ENCODE measurements around the gene SMAP1. TPM values are rescaled to one million over a fixed set of nuclear protein-coding genes. Genes with fewer than 3 reads are reported as not detected.

The SMAP1 gene
- 15.9 TPM for total RNA-seq

DNA sequence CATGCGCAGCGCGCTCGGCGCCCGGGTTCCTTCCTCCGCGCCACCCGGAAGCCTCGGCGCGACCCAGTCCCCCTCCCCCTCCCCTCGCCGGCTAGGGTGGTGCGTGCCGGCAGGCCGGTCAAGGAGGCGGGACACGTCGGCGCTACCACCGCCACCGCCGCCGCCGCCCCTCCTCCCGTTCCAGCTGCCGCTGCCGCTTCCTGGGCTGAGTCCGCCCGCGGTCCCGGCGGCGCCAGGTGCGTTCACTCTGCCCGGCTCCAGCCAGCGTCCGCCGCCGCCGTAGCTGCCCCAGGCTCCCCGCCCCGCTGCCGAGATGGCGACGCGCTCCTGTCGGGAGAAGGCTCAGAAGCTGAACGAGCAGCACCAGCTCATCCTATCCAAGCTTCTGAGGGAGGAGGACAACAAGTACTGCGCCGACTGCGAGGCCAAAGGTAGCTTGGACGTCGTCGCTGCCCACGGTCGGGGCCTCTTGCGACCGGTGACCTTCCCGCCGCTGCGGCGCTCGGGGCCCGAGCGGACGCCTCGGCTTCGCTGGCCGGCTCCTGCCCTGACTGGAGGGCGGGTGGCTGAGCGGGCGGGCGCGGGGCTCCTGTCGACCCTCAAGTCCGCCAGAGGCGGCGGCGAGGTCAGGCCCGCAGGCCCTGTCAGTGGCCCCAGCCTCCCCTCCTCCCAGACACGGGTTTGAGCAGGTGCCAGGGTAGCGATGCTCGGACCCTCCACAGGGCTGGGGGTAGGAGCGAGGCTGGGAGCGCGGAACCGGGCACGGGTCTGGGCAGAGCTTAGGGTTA lies at the start of gene SMAP1:
Gene SMAP1, plus strand, starts transcription at position 173 of the 788 bp plus-strand sequence. Its CDS starts 141 bp downstream, at position 314.
- peak; percentile 89 to 91 (median 89) for DNase-seq (ENCODE audit: low read depth in 2 of 3, low spot score in 2 of 3)

DNA sequence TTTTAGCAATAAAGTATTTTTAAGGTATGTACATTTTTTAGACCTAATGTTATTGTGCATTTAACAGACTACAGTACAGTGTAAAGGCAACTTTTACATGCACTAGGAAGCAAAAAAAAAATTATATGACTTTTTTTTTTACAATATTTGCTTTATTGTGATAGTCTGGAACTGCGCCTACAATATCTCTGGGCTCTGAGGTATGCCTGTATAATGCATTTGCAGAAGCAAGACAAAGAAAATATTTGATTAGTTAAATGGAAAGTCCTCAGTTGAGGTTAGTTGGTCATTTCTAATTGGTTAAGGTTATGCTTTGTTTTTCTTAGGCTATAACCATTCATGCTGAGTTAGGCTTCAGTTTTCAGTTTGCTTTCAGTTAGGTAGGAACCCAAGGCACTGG lies 46.9 kb upstream of the SMAP1 start:
- DNase-seq (ENCODE audit: low read depth in 2 of 3, low spot score in 2 of 3): no peak

DNA sequence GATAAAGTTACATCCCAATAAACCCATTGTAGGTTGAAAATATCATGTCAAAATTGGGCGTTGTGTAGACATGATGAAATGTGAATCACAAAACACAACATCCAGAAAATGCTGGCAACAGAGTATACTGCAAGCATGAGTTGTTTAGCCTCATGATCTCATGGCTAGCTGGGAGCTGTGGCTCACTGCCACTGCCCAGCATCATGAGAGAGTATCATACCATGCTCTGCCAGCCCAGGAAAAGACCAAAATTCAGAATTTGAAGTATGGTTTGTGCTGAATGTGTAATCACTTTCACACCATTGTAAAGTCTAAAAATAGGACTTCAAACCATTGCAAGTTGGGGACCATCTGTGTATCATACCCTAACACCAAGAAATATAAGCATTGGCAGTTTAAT lies 45.2 kb upstream of the SMAP1 start:
- DNase-seq (ENCODE audit: low read depth in 2 of 3, low spot score in 2 of 3): no peak

DNA sequence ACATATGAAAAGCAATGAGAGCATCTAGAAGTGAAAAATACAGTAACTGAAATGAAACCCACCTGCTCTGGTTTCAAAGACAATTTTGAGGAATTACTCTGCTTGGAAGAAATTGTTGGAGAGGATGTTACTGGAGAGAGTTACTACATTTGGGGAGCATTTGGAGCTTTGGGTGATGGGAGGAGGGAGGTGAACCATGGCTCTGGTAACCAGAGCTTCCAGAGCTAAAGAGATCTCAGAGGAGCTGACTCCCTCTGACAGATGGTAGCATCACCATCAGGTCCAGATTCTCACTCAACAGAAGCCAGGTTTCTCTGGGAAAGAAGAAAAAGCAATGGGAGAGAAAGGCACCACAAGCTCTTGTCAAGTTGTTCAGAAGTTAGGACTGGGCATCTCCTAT lies 42.2 kb upstream of the SMAP1 start:
- no peak for DNase-seq (ENCODE audit: low read depth in 2 of 3, low spot score in 2 of 3)

DNA sequence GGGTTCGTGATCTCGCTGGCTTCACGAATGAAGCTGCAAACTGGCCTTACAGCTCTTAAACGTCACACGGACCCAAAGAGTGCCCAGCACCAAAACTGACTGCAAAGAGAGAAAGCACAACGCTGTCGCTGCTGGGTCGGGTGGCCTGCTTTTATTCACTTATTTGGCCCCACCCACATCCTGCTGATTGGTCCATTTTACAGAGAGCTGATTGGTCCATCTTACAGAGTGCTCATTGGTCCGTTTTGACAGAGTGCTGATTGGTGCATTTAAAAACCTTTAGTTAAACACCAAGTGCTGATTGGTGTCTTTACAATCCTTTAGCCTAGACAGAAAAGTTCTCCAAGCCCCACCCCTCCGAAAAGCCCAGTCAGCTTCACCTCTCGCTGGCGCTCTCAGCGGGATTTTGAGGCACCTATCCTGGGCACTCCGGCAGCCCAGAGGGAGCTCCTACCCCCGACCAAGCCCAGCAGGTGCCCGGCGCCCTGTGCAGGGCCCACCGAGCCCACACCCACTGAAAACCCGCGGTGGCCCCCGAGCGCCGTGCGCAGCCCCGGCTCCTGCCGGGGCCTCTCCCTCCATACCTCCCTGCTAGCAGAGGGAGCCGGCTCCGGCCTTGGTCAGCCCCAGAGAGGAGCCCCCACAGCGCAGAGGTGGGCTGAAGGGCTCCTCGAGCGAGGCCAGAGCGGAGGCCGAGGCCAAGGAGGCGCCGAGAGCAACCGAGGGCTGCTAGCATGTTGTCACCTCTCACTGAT lies 40.0 kb upstream of the SMAP1 start:
- DNase-seq (ENCODE audit: low read depth in 2 of 3, low spot score in 2 of 3): no peak

- DNase-seq (ENCODE audit: low read depth in 2 of 3, low spot score in 2 of 3): no peak
Measured at GRCh38 chr6:70629929-70630328, 37.8 kb upstream of the SMAP1 start.

- DNase-seq (ENCODE audit: low read depth in 2 of 3, low spot score in 2 of 3): no peak
Measured at GRCh38 chr6:70633870-70634269, 33.8 kb upstream of the SMAP1 start.

- DNase-seq (ENCODE audit: low read depth in 2 of 3, low spot score in 2 of 3): no peak
Measured at GRCh38 chr6:70636596-70636995, 31.1 kb upstream of the SMAP1 start.

DNA sequence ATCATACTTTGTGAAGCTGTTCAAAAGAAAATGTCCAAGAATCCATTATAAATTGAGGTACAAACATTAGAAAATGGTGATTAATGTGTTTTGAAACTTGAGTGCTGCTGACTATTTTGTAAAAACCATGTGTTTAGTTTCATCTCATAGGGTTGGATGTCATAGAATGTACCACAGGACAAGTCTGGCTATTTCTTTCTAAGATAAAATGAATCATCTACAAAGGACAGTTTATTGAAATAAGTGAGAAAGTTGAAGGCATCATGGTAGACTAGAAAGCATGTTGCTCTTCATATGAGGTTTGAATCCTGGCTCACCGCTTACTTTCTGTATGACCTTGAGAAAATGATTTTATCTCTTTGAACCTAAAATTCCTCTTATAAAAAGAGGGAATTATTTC lies 29.2 kb upstream of the SMAP1 start:
- DNase-seq (ENCODE audit: low read depth in 2 of 3, low spot score in 2 of 3): no peak

GRCh38 chr6:70651326-70651905 lies 16.3 kb upstream of the SMAP1 start:
- DNase-seq (ENCODE audit: low read depth in 2 of 3, low spot score in 2 of 3): peak in 1 of 3 donors; percentile 14

DNA sequence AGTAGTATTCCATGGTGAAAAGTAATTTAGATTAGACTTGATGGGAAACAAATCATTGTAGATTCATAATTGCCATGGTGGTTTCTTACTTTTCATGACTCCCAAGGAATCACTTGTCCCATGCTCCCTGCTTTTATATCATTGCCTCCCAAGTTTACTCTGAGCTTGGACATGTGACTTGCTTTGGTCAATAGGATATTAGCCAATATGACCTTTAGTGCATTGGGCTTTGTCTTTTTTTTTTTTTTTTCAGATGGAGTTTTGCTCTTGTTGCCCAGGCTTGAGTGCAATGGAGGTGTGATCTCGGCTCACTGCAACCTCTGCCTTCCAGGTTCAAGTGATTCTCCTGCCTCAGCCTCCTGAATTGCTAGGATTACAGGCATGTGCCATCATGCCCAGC lies 15.5 kb upstream of the SMAP1 start:
- no peak for DNase-seq (ENCODE audit: low read depth in 2 of 3, low spot score in 2 of 3)

DNA sequence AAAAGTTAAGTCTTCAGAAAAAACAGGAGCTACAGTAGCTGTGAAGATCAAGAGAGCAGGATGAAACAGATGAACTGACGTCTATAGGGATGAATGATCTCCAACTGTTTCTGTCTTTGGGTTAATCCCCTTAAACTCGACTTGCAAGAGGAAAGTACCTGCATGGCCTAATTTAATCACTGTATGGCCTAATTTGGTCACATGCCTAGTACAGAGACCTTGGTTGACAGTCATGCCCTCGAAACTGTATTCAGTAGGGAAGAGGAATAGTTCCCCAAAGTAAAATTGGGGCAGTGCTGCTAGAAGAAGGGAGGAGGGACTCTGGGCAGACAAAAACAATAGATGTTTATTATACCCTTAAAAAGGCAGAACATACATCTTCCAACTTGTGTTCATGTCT lies 10.0 kb upstream of the SMAP1 start:
- no peak for DNase-seq (ENCODE audit: low read depth in 2 of 3, low spot score in 2 of 3)

- no peak for DNase-seq (ENCODE audit: low read depth in 2 of 3, low spot score in 2 of 3)
Measured at GRCh38 chr6:70663881-70664466, 3.7 kb upstream of the SMAP1 start.

GRCh38 chr6:70666706-70667105 lies 977 bp upstream of the SMAP1 start:
- DNase-seq (ENCODE audit: low read depth in 2 of 3, low spot score in 2 of 3): no peak

- DNase-seq (ENCODE audit: low read depth in 2 of 3, low spot score in 2 of 3): no peak
Measured at GRCh38 chr6:70667256-70667710, 400 bp upstream of the SMAP1 start.

GRCh38 chr6:70668499-70668812 lies 773 bp downstream of the SMAP1 start:
- DNase-seq (ENCODE audit: low read depth in 2 of 3, low spot score in 2 of 3): peak in 1 of 3 donors; percentile 19

GRCh38 chr6:70669133-70669532 lies 1.4 kb downstream of the SMAP1 start:
- no peak for DNase-seq (ENCODE audit: low read depth in 2 of 3, low spot score in 2 of 3)

DNA sequence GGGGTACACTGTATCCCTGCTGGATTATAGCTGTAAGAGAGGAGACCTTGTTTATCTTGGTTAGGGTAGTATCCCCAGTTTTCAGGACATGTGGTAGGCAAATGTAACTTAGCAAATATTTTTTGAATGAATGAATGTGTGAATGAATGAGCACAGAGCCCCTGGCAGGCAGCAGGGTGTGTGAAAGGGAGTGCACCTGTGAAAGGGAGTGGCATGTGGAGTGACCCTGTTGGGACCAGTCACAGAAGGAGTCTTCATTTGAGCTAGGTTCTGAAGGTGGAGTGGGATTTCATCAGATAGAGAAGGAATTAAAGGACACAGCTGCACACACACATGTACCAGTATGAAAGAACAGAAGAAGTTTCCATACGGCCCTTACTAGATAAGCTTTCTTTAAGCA lies 4.9 kb downstream of the SMAP1 start:
- no peak for DNase-seq (ENCODE audit: low read depth in 2 of 3, low spot score in 2 of 3)

DNA sequence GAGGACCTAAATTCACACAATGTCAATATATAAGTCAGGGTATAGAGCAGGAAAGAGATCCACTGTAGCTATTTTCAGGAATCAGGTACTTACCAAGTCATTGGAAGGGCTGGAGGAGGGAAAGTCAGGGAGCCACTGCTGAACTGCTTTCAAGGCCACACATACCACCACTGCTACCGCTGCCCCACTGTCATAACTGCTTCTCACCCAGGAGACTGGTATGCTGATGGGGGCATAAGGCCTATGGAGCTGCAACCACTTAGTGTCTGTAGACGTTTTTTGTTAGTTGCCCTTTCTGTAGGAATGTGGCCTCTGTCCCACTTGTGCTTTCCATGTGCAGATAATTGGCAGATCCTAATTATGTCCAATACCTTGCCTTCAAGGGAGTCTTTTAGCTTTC lies 5.4 kb downstream of the SMAP1 start:
- DNase-seq (ENCODE audit: low read depth in 2 of 3, low spot score in 2 of 3): no peak

- peak in 1 of 3 donors; percentile 3 for DNase-seq (ENCODE audit: low read depth in 2 of 3, low spot score in 2 of 3)
Measured at GRCh38 chr6:70673601-70674000, 5.9 kb downstream of the SMAP1 start.

GRCh38 chr6:70675822-70676221 lies 8.1 kb downstream of the SMAP1 start:
- no peak for DNase-seq (ENCODE audit: low read depth in 2 of 3, low spot score in 2 of 3)

Data from hematopoietic multipotent progenitor cell (in vitro differentiated cells).